ENCODE data around the gene CITED4. TPM values are rescaled to one million over a fixed set of nuclear protein-coding genes. Genes with fewer than 3 reads are reported as not detected.
A peak's percentile ranks its signal among the peaks of the same experiment; 100 is the strongest.

Gene CITED4
- total RNA-seq, 1 donor from 2014 or later, result 7.1 TPM

- Histone ChIP-seq H3K9ac (ENCODE audit: low read length) (no peak overlapping the region), H3K4me1 (ENCODE audit: insufficient read depth, low read length) (peaks cover 42% of the 10 kb centered on the region), H3K4me3 (ENCODE audit: insufficient read depth, low read depth, low read length) (no peak overlapping the region), H3K27ac (ENCODE audit: low read depth, low read length) (no peak overlapping the region), H2AFZ (ENCODE audit: low read depth, low read length) (no peak overlapping the region), H4K20me1 (ENCODE audit: insufficient read depth, low read length) (no peaks in the 10 kb centered on the region), H3K4me2 (ENCODE audit: low read length) (no peak overlapping the region), H3K36me3 (ENCODE audit: insufficient read depth, low read length) (no peaks in the 10 kb centered on the region), H3K9me3 (ENCODE audit: insufficient read depth, low read depth, low read length) (peaks cover 7% of the 10 kb centered on the region), H3K79me2 (ENCODE audit: insufficient read depth, low read length) (no peaks in the 10 kb centered on the region), H3K27me3 (ENCODE audit: insufficient read depth, low read length) (no peaks in the 10 kb centered on the region)
- FAIRE-seq (no peak), DNase-seq (ENCODE audit: low read depth) (no peak)
- peaks cover 2% of the 10 kb centered on the region for H3K36me3 Mint-ChIP-seq (ENCODE audit: low read depth, unreplicated experiment)
- H3K27ac Mint-ChIP-seq (ENCODE audit: unreplicated experiment), result no peak overlapping the region
- TF ChIP-seq EZH2 (IDR thresholded peaks at IDR 0.05; ENCODE audit: insufficient read depth, low read length) (no peak), CTCF (IDR thresholded peaks at IDR 0.05; ENCODE audit: insufficient read depth, low read depth, low read length) (no peak)
- no peaks in the 10 kb centered on the region for H3K27me3 Mint-ChIP-seq (ENCODE audit: low read depth, unreplicated experiment)
- H3K4me3 Mint-ChIP-seq (ENCODE audit: unreplicated experiment), result no peak overlapping the region
- peaks cover 31% of the 10 kb centered on the region for H3K4me1 Mint-ChIP-seq (ENCODE audit: low read depth, unreplicated experiment)
- H3K9me3 Mint-ChIP-seq (ENCODE audit: unreplicated experiment), result peaks cover 12% of the 10 kb centered on the region
These were observed 11.8 kb upstream of the CITED4 start for GRCh38 chr1:40873863-40874472.

GRCh38 chr1:40872276-40872675 is 10.1 kb upstream of the CITED4 start:
- H3K27me3 ChIP-seq (ENCODE audit: insufficient read depth, low read length), result no peaks in the 10 kb centered on the region
- peaks cover 7% of the 10 kb centered on the region for H3K9me3 ChIP-seq (ENCODE audit: insufficient read depth, low read depth, low read length)
- H3K36me3 Mint-ChIP-seq (ENCODE audit: low read depth, unreplicated experiment), result peaks cover 2% of the 10 kb centered on the region
- H3K36me3 ChIP-seq (ENCODE audit: insufficient read depth, low read length), result no peaks in the 10 kb centered on the region
- no peak overlapping the region for H3K27ac ChIP-seq (ENCODE audit: low read depth, low read length)
- H3K4me1 Mint-ChIP-seq (ENCODE audit: low read depth, unreplicated experiment), result peaks cover 25% of the 10 kb centered on the region
- no peak for FAIRE-seq
- H3K4me2 ChIP-seq (ENCODE audit: low read length), result no peak overlapping the region
- no peak overlapping the region for H2AFZ ChIP-seq (ENCODE audit: low read depth, low read length)
- no peaks in the 10 kb centered on the region for H3K27me3 Mint-ChIP-seq (ENCODE audit: low read depth, unreplicated experiment)
- no peak overlapping the region for H3K9ac ChIP-seq (ENCODE audit: low read length)
- peaks cover 39% of the 10 kb centered on the region for H3K4me1 ChIP-seq (ENCODE audit: insufficient read depth, low read length)
- H3K4me3 Mint-ChIP-seq (ENCODE audit: unreplicated experiment), result no peak overlapping the region
- no peaks in the 10 kb centered on the region for H3K79me2 ChIP-seq (ENCODE audit: insufficient read depth, low read length)
- no peak for TF ChIP-seq EZH2 (IDR thresholded peaks at IDR 0.05; ENCODE audit: insufficient read depth, low read length)
- H3K9me3 Mint-ChIP-seq (ENCODE audit: unreplicated experiment), result peaks cover 12% of the 10 kb centered on the region
- no peaks in the 10 kb centered on the region for H4K20me1 ChIP-seq (ENCODE audit: insufficient read depth, low read length)
- DNase-seq (ENCODE audit: low read depth), result no peak
- no peak overlapping the region for H3K27ac Mint-ChIP-seq (ENCODE audit: unreplicated experiment)
- H3K4me3 ChIP-seq (ENCODE audit: insufficient read depth, low read depth, low read length), result no peak overlapping the region

- Histone ChIP-seq H3K4me1 (ENCODE audit: insufficient read depth, low read length) (peaks cover 22% of the 10 kb centered on the region), H2AFZ (ENCODE audit: low read depth, low read length) (no peak overlapping the region), H3K36me3 (ENCODE audit: insufficient read depth, low read length) (no peaks in the 10 kb centered on the region), H3K27ac (ENCODE audit: low read depth, low read length) (no peak overlapping the region), H3K4me3 (ENCODE audit: insufficient read depth, low read depth, low read length) (no peak overlapping the region), H4K20me1 (ENCODE audit: insufficient read depth, low read length) (no peaks in the 10 kb centered on the region), H3K9me3 (ENCODE audit: insufficient read depth, low read depth, low read length) (peaks cover 4% of the 10 kb centered on the region), H3K27me3 (ENCODE audit: insufficient read depth, low read length) (no peaks in the 10 kb centered on the region), H3K79me2 (ENCODE audit: insufficient read depth, low read length) (no peaks in the 10 kb centered on the region), H3K9ac (ENCODE audit: low read length) (no peak overlapping the region), H3K4me2 (ENCODE audit: low read length) (no peak overlapping the region)
- Mint-ChIP-seq H3K4me1 (ENCODE audit: low read depth, unreplicated experiment) (peaks cover 9% of the 10 kb centered on the region), H3K27me3 (ENCODE audit: low read depth, unreplicated experiment) (no peaks in the 10 kb centered on the region), H3K36me3 (ENCODE audit: low read depth, unreplicated experiment) (peaks cover 2% of the 10 kb centered on the region), H3K9me3 (ENCODE audit: unreplicated experiment) (peaks cover 7% of the 10 kb centered on the region), H3K27ac (ENCODE audit: unreplicated experiment) (no peak overlapping the region), H3K4me3 (ENCODE audit: unreplicated experiment) (no peak overlapping the region)
- no peak for FAIRE-seq
- no peak for TF ChIP-seq EZH2 (IDR thresholded peaks at IDR 0.05; ENCODE audit: insufficient read depth, low read length)
- no peak for TF ChIP-seq CTCF (IDR thresholded peaks at IDR 0.05; ENCODE audit: insufficient read depth, low read depth, low read length)
- peak; percentile 57 for DNase-seq (ENCODE audit: low read depth)
These were observed 8.1 kb upstream of the CITED4 start for GRCh38 chr1:40870135-40870728.
